ENCODE data around the gene PPDPF. TPM values are rescaled to one million over a fixed set of nuclear protein-coding genes. Genes with fewer than 3 reads are reported as not detected.

PPDPF gene
- total RNA-seq, 1 donor from 2014 or later: 242 TPM

GRCh38 chr20:63546956-63547724 lies 26.6 kb downstream of the PPDPF start:
- DNase-seq (ENCODE audit: low spot score in 2 of 2): no peak
- Histone ChIP-seq H3K9me3 (no peaks in the 10 kb centered on the region), H3K27ac (no peak overlapping the region), H3K4me3 (no peak overlapping the region), H3K27me3 (no peaks in the 10 kb centered on the region), H3K36me3 (no peaks in the 10 kb centered on the region), H3K4me1 (no peaks in the 10 kb centered on the region)
- TF ChIP-seq, protein P1, sequence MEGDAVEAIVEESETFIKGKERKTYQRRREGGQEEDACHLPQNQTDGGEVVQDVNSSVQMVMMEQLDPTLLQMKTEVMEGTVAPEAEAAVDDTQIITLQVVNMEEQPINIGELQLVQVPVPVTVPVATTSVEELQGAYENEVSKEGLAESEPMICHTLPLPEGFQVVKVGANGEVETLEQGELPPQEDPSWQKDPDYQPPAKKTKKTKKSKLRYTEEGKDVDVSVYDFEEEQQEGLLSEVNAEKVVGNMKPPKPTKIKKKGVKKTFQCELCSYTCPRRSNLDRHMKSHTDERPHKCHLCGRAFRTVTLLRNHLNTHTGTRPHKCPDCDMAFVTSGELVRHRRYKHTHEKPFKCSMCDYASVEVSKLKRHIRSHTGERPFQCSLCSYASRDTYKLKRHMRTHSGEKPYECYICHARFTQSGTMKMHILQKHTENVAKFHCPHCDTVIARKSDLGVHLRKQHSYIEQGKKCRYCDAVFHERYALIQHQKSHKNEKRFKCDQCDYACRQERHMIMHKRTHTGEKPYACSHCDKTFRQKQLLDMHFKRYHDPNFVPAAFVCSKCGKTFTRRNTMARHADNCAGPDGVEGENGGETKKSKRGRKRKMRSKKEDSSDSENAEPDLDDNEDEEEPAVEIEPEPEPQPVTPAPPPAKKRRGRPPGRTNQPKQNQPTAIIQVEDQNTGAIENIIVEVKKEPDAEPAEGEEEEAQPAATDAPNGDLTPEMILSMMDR (IDR thresholded peaks at IDR 0.05): no peak
- intact Hi-C loops (cut with DNase I): no loop called here

- TF ChIP-seq, protein P1 (IDR thresholded peaks at IDR 0.05): no peak
- intact Hi-C loops (cut with DNase I): no loop called here
- no peak for DNase-seq (ENCODE audit: low spot score in 2 of 2)
- Histone ChIP-seq H3K4me1 (no peaks in the 10 kb centered on the region), H3K9me3 (no peaks in the 10 kb centered on the region), H3K36me3 (no peaks in the 10 kb centered on the region), H3K27me3 (no peaks in the 10 kb centered on the region), H3K27ac (no peak within 1 kb of the TSS), H3K4me3 (no peak within 1 kb of the TSS)
Measured at GRCh38 chr20:63547725-63548480, 27.3 kb downstream of the PPDPF start, which contains the start of gene SRMS. TSS of gene SRMS (minus strand) at chr20:63547749. CDS start at chr20:63547463, 286 bp downstream.

DNA sequence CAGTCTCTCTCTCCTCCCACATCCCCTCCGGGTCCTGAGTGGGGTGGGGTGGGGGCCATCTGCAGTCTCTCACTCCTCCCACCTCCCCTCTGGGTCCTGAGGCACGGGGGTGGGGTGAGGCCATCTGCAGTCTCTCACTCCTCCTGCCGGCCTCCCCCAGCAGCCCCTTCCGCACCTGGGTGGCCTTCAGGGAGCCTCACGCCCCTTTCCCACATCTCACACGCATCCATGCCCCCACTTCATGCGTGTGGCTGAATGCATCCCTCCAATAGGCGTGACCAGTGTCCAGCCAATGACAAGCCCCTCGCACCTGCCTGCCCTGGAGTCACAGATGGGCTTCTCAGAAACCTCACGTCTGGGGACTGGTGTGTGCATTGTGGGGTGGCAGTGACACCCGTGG lies 28.0 kb downstream of the PPDPF start:
- Histone ChIP-seq H3K4me1 (peaks cover 0 to under 1% of the 10 kb centered on the region in 2 donors), H3K9me3 (no peaks in the 10 kb centered on the region), H3K27ac (no peak overlapping the region), H3K27me3 (no peaks in the 10 kb centered on the region), H3K4me3 (no peak overlapping the region), H3K36me3 (no peaks in the 10 kb centered on the region)
- TF ChIP-seq, protein P1 (IDR thresholded peaks at IDR 0.05): no peak
- intact Hi-C loops (cut with DNase I): no loop called here
- DNase-seq (ENCODE audit: low spot score in 2 of 2): no peak

- Histone ChIP-seq H3K27ac (no peak overlapping the region), H3K27me3 (no peaks in the 10 kb centered on the region)
- intact Hi-C loops (cut with DNase I): no loop called here
Measured at GRCh38 chr20:63549019-63549418, 28.5 kb downstream of the PPDPF start.

GRCh38 chr20:63549679-63550282 lies 29.2 kb downstream of the PPDPF start:
- DNase-seq (ENCODE audit: low spot score in 2 of 2): no peak
- TF ChIP-seq, protein P1 (IDR thresholded peaks at IDR 0.05): no peak
- intact Hi-C loops (cut with DNase I): no loop called here
- Histone ChIP-seq H3K9me3 (no peaks in the 10 kb centered on the region), H3K4me3 (no peak overlapping the region), H3K27me3 (no peaks in the 10 kb centered on the region), H3K4me1 (peaks cover 3 to 6% of the 10 kb centered on the region in 2 donors), H3K36me3 (no peaks in the 10 kb centered on the region), H3K27ac (no peak overlapping the region)

More at GRCh38 chr20:63549019-63549418, 28.5 kb downstream of the PPDPF start:
- DNase-seq (ENCODE audit: low spot score in 2 of 2): no peak
- TF ChIP-seq, protein P1 (IDR thresholded peaks at IDR 0.05): no peak
- Histone ChIP-seq H3K4me3 (no peak overlapping the region), H3K9me3 (no peaks in the 10 kb centered on the region), H3K36me3 (no peaks in the 10 kb centered on the region), H3K4me1 (peaks cover 2 to 5% of the 10 kb centered on the region in 2 donors)
